22Rv1 (cell line): ENCODE results near the gene BPIFB3.

Experiments used
- ZFX ChIP-seq: fragments of 450-650 bp; IDR thresholded peaks from 2 replicates; pipeline ENCODE4 v1.6.1; 2017; ENCODE audit warnings: antibody characterized with exemption, borderline replicate concordance
- TF ChIP-seq, protein P1 (sequence below): fragments of 450-650 bp; IDR thresholded peaks from 2 replicates; pipeline ENCODE4 v1.5.1; 2017; ENCODE audit warnings: mild to moderate bottlenecking

GRCh38 chr20:33037456-33037855 lies 16.2 kb upstream of the BPIFB3 start:
- TF ChIP-seq, protein P1, sequence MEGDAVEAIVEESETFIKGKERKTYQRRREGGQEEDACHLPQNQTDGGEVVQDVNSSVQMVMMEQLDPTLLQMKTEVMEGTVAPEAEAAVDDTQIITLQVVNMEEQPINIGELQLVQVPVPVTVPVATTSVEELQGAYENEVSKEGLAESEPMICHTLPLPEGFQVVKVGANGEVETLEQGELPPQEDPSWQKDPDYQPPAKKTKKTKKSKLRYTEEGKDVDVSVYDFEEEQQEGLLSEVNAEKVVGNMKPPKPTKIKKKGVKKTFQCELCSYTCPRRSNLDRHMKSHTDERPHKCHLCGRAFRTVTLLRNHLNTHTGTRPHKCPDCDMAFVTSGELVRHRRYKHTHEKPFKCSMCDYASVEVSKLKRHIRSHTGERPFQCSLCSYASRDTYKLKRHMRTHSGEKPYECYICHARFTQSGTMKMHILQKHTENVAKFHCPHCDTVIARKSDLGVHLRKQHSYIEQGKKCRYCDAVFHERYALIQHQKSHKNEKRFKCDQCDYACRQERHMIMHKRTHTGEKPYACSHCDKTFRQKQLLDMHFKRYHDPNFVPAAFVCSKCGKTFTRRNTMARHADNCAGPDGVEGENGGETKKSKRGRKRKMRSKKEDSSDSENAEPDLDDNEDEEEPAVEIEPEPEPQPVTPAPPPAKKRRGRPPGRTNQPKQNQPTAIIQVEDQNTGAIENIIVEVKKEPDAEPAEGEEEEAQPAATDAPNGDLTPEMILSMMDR, result no peak
- TF ChIP-seq ZFX, result no peak
